Adrenal gland (tissue), 5 donors: ENCODE measurements around the gene GPR135.

ENCODE experiments used
- POLR2A ChIP-seq, 2 donors: fragments of 450-650 bp; IDR thresholded peaks; one replicate each; pipeline ENCODE4 v1.6.1; 2017; ENCODE audit warnings: antibody characterized with exemption in 2 of 2, mild to moderate bottlenecking in 2 of 2, moderate library complexity in 1 of 2
- TF ChIP-seq, protein P1 (sequence below), 6 experiments: fragments of 450-650 bp in 4 of 6; fragments of 200-600 bp in 2 of 6; sonication (generic) in 1 of 6; IDR thresholded peaks; 1 replicate in 5 of 6; 2 replicates in 1 of 6; pipeline versions ENCODE4 v1.5.1 to v1.8.0; 2016 to 2021; ENCODE audit warnings: antibody characterized with exemption in 6 of 6, mild to moderate bottlenecking in 2 of 6, moderate library complexity in 1 of 6
- donor health status: DM: no; HTN: no; CAD: no.

DNA sequence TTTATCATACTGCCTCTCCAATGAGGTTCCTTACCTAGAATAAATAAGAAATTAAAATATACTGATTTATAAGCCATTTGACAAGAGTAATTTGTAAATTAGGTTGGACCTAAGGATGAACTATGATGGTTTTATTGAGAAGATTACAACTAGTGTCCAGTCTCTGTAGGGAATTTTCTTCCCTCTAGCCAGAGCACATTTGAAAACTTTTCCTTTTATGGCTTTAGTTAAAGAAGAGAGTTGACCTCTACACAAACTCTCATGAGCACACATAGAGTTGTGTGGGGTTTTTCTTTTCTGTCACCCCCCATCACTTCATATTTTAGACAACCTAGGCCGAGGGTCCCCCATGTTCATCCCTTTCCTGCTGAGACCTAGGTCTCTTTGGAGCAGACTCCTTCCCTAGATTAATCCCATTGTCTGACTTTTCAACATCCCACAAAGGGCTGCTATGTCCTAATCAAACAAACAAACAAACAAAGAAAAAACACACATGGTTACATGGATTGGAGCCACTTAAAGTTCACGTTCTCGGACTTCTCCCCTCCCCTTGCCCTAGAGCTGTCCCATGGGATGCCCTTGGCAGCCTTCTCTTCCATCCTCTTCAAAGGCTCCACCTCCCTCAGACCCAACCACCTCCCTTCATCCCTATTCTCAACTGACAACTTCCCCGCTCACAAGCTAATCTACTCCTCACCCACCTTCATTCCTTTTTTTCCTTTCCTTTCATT, 40.7 kb downstream of the GPR135 start:
- TF ChIP-seq, protein P1, sequence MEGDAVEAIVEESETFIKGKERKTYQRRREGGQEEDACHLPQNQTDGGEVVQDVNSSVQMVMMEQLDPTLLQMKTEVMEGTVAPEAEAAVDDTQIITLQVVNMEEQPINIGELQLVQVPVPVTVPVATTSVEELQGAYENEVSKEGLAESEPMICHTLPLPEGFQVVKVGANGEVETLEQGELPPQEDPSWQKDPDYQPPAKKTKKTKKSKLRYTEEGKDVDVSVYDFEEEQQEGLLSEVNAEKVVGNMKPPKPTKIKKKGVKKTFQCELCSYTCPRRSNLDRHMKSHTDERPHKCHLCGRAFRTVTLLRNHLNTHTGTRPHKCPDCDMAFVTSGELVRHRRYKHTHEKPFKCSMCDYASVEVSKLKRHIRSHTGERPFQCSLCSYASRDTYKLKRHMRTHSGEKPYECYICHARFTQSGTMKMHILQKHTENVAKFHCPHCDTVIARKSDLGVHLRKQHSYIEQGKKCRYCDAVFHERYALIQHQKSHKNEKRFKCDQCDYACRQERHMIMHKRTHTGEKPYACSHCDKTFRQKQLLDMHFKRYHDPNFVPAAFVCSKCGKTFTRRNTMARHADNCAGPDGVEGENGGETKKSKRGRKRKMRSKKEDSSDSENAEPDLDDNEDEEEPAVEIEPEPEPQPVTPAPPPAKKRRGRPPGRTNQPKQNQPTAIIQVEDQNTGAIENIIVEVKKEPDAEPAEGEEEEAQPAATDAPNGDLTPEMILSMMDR (IDR thresholded peaks at IDR 0.05), result no peak
- TF ChIP-seq POLR2A (IDR thresholded peaks at IDR 0.05), result no peak
